Measurements from ENCODE around the gene WFIKKN2.

- TF ChIP-seq HDGF (IDR thresholded peaks at IDR 0.05; ENCODE audit: borderline replicate concordance) (no peak), ARNT (IDR thresholded peaks at IDR 0.05) (no peak), BHLHE40 (IDR thresholded peaks at IDR 0.05; ENCODE audit: borderline replicate concordance) (no peak), ELF4 (IDR thresholded peaks at IDR 0.05) (no peak), NFRKB (IDR thresholded peaks at IDR 0.05) (no peak), FOXK2 (IDR thresholded peaks at IDR 0.05) (no peak), LEF1 (IDR thresholded peaks at IDR 0.05; ENCODE audit: borderline replicate concordance) (no peak), SUZ12 (IDR thresholded peaks at IDR 0.05) (no peak), SP1 (IDR thresholded peaks at IDR 0.05) (no peak), FOXM1 (IDR thresholded peaks at IDR 0.05; ENCODE audit: borderline replicate concordance) (no peak), ZNF384 (IDR thresholded peaks at IDR 0.05) (no peak), TARDBP (IDR thresholded peaks at IDR 0.05) (no peak)
- TF ChIP-seq, protein P1, sequence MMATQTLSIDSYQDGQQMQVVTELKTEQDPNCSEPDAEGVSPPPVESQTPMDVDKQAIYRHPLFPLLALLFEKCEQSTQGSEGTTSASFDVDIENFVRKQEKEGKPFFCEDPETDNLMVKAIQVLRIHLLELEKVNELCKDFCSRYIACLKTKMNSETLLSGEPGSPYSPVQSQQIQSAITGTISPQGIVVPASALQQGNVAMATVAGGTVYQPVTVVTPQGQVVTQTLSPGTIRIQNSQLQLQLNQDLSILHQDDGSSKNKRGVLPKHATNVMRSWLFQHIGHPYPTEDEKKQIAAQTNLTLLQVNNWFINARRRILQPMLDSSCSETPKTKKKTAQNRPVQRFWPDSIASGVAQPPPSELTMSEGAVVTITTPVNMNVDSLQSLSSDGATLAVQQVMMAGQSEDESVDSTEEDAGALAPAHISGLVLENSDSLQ (IDR thresholded peaks at IDR 0.05): no peak
These were observed 13.3 kb downstream of the WFIKKN2 start for GRCh38 chr17:50848711-50849110.

All from HEK293T (cell line).